Neuronal stem cell (in vitro differentiated cells): ENCODE data around the gene ICAM1. TPM values are rescaled to one million over a fixed set of nuclear protein-coding genes. Genes with fewer than 3 reads are reported as not detected.
A peak's percentile ranks its signal among the peaks of the same experiment; 100 is the strongest.

ENCODE experiments used
- DNase-seq: peaks from one replicate; pipeline ENCODE4 v3.0.0-alpha.2; 2013; ENCODE audit warnings: low spot score
- H2AFZ ChIP-seq: one replicate; pipeline ENCODE4 v1.6.1; 2013; ENCODE audit warnings: mild to moderate bottlenecking, low read length, inconsistent platforms
- H2AK5ac ChIP-seq: 2 replicates; pipeline ENCODE4 v1.6.1; 2013; ENCODE audit warnings: low read depth, mild to moderate bottlenecking, inconsistent platforms, low read length, moderate library complexity, mixed read lengths
- H2BK120ac ChIP-seq: 2 replicates; pipeline ENCODE4 v1.6.1; 2013; ENCODE audit warnings: low read depth, mild to moderate bottlenecking, inconsistent platforms, low read length, moderate library complexity, mixed read lengths
- H2BK12ac ChIP-seq: one replicate; pipeline ENCODE4 v1.6.1; 2013; ENCODE audit warnings: low read length, inconsistent platforms
- H2BK15ac ChIP-seq: 2 replicates; pipeline ENCODE4 v1.6.1; 2013; ENCODE audit warnings: mild to moderate bottlenecking, low read length, inconsistent platforms, mixed read lengths
- H2BK5ac ChIP-seq: one replicate; pipeline ENCODE4 v1.6.1; 2013; ENCODE audit warnings: inconsistent platforms, mild to moderate bottlenecking, low read length, moderate library complexity
- H3K14ac ChIP-seq: one replicate; pipeline ENCODE4 v1.6.1; 2013; ENCODE audit warnings: low read length, inconsistent platforms
- H3K18ac ChIP-seq: 2 replicates; pipeline ENCODE4 v1.6.1; 2013; ENCODE audit warnings: low read length, inconsistent platforms
- H3K23ac ChIP-seq: 2 replicates; pipeline ENCODE4 v1.6.1; 2013; ENCODE audit warnings: low read depth, mild to moderate bottlenecking, mixed read lengths, low read length, inconsistent platforms; ENCODE audit not compliant: poor library complexity
- H3K27ac ChIP-seq: replicated peaks from 3 replicates; pipeline ENCODE4 v1.5.1; 2013; ENCODE audit warnings: low read length, inconsistent platforms
- H3K27me3 ChIP-seq, 3 experiments: 2 replicates each; pipeline ENCODE4 v1.6.1; 2013; ENCODE audit warnings: low read length in 3 of 3, mild to moderate bottlenecking in 2 of 3, inconsistent platforms in 1 of 3, low read depth in 1 of 3, mixed read lengths in 1 of 3, moderate library complexity in 1 of 3; ENCODE audit not compliant: control insufficient read depth in 3 of 3, insufficient read depth in 3 of 3
- H3K36me3 ChIP-seq, 2 donors: replicated peaks in 1 of 2; 2 replicates each; pipeline ENCODE4 v1.6.1; 2013; ENCODE audit warnings: low read length in 2 of 2; ENCODE audit not compliant: control insufficient read depth in 2 of 2, insufficient read depth in 2 of 2
- H3K4ac ChIP-seq: 2 replicates; pipeline ENCODE4 v1.6.1; 2013; ENCODE audit warnings: inconsistent platforms, mild to moderate bottlenecking, low read length, moderate library complexity
- H3K4me1 ChIP-seq, 2 donors: 1 replicate in 1 of 2; 2 replicates in 1 of 2; pipeline ENCODE4 v1.6.1; 2013; ENCODE audit warnings: low read length in 2 of 2, low read depth in 1 of 2; ENCODE audit not compliant: control insufficient read depth in 2 of 2, insufficient read depth in 1 of 2
- H3K4me2 ChIP-seq: one replicate; pipeline ENCODE4 v1.6.1; 2013; ENCODE audit warnings: mild to moderate bottlenecking, low read length, inconsistent platforms; ENCODE audit not compliant: insufficient read depth, poor library complexity, severe bottlenecking
- H3K4me3 ChIP-seq, 2 donors: 2 replicates each; pipeline ENCODE4 v1.5.1; 2013; ENCODE audit warnings: low read length in 2 of 2, mild to moderate bottlenecking in 2 of 2, inconsistent platforms in 1 of 2, moderate library complexity in 1 of 2
- H3K79me1 ChIP-seq: one replicate; pipeline ENCODE4 v1.6.1; 2013; ENCODE audit warnings: low read depth, mild to moderate bottlenecking, inconsistent platforms, low read length, moderate library complexity
- H3K9ac ChIP-seq: one replicate; pipeline ENCODE4 v1.6.1; 2013; ENCODE audit warnings: mild to moderate bottlenecking, low read depth, low read length, inconsistent platforms; ENCODE audit not compliant: poor library complexity
- H3K9me3 ChIP-seq, 2 donors: replicated peaks in 1 of 2; 2 replicates each; pipeline versions ENCODE3 to v1.6.1; 2013; ENCODE audit warnings: low read length in 2 of 2, mild to moderate bottlenecking in 2 of 2, inconsistent platforms in 1 of 2, low read depth in 1 of 2, mixed read lengths in 1 of 2, moderate library complexity in 1 of 2; ENCODE audit not compliant: control insufficient read depth in 2 of 2, insufficient read depth in 1 of 2
- H4K8ac ChIP-seq: one replicate; pipeline ENCODE4 v1.6.1; 2013; ENCODE audit warnings: low read depth, mild to moderate bottlenecking, inconsistent platforms, low read length, moderate library complexity
- H4K91ac ChIP-seq: one replicate; pipeline ENCODE4 v1.6.1; 2013; ENCODE audit warnings: low read length, low read depth, mild to moderate bottlenecking, inconsistent platforms; ENCODE audit not compliant: poor library complexity
- WGBS, 2 donors: extraction: QIAGEN DNeasy Blood & Tissue Kit; methylation state at CpG; one replicate each; pipeline ENCODE4 v1.1.7; 2013; ENCODE audit warnings: missing lambda C conversion rate in 2 of 2, mixed read lengths in 1 of 2; ENCODE audit not compliant: insufficient read length in 2 of 2, insufficient replicate concordance in 1 of 2; ENCODE audit errors: extremely low coverage in 2 of 2; 5-methylcytosine and 5-hydroxymethylcytosine counted together
- small RNA-seq: library from polyadenylated mRNA; stranded (forward); fragments of <200 nt; extraction: miRNeasy Mini kit (QIAGEN cat#:217004); gene quantifications from one replicate; pipeline ENCODE3, GENCODE V24; 2013; ENCODE audit not compliant: insufficient read depth

ICAM1 gene

DNA sequence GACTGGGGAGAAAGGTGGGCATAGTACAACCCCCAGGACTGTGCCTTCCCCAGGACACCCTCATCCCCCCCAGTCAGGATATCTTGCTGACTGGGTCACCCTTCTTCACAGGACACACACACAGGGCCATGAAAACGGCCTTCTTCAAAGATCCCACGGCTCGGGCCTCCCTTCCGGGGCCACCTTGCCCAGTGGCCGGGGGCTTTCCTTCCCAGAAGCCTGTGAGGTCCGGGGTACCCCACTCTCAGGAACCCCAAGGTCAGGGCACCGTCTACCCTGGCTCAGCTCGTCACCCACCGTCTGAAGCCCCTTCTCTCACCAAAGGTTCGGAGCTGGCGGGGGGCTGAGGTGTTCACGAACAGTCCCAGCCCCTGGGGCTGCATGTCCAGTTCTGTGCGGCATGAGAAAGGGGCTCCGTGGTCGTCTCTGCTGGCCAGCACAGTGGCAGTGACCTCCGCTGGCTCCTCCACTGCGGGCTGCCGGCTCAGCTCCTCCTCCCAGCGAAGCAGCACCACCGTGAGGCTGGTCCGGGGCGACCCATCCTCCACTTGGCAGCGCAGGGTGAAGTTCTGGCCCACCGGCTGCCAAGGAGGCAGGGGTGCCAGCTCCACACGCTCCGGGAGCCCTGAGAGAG lies 64.5 kb downstream of the ICAM1 start:
- Histone ChIP-seq H4K8ac (peak overlapping the region; percentile 82), H2BK12ac (peak overlapping the region; percentile 75), H3K23ac (peak overlapping the region; percentile 91), H3K4me2 (peak overlapping the region; percentile 89), H3K9ac (peak overlapping the region; percentile 53), H3K18ac (peak overlapping the region; percentile 71), H2BK120ac (no peak overlapping the region), H2AK5ac (peak overlapping the region; percentile 93), H2BK5ac (no peak overlapping the region), H3K4ac (no peak overlapping the region), H2BK15ac (peak overlapping the region; percentile 75), H3K36me3 (peaks cover 6 to 16% of the 10 kb centered on the region in 2 donors), H3K14ac (no peak overlapping the region), H3K4me1 (peaks cover 12 to 16% of the 10 kb centered on the region in 2 donors), H3K27me3 (peaks cover 0 to 4% (median 0%) of the 10 kb centered on the region in 3 experiments), H3K27ac (no peak overlapping the region), H2AFZ (no peak overlapping the region), H4K91ac (no peak overlapping the region), H3K79me1 (peaks cover 11% of the 10 kb centered on the region), H3K4me3 (no peak overlapping the region), H3K9me3 (no peaks in the 10 kb centered on the region)
- no CpG with 5 or more reads among the region's 26 CpGs for WGBS, 2 donors
- DNase-seq: no peak

Small RNA genes lying within 50 kb of the gene (small RNA-seq; reads per million reads assigned to genes)
- gene AC011511.1: not detected
- gene AC011511.4: not detected
- gene MIR4322: not detected
